ENCODE data around the gene NIPBL.
"Not testable (repeated sequence)": the region's sequence is repeated elsewhere in the genome, so short reads cannot be mapped to it uniquely, and the experiment has no call there.

NIPBL gene

GRCh38 chr5:37077146-37077545 lies 200.6 kb downstream of the NIPBL start:
- no peak for FAIRE-seq
- DNase-seq (ENCODE audit: insufficient read length, low spot score): no peak

GRCh38 chr5:37080697-37081096 lies 204.1 kb downstream of the NIPBL start:
- FAIRE-seq (no peak), DNase-seq (ENCODE audit: insufficient read length, low spot score) (no peak)

- not testable (repeated sequence) for FAIRE-seq; DNase-seq (ENCODE audit: insufficient read length, low spot score)
Observed at GRCh38 chr5:37082977-37083376, 206.4 kb downstream of the NIPBL start.

GRCh38 chr5:37086026-37086425 lies 209.5 kb downstream of the NIPBL start:
- DNase-seq (ENCODE audit: insufficient read length, low spot score): not testable (repeated sequence)

GRCh38 chr5:37086466-37087173 lies 210.1 kb downstream of the NIPBL start:
- FAIRE-seq (no peak), DNase-seq (ENCODE audit: insufficient read length, low spot score) (no peak)

More at GRCh38 chr5:37086026-37086425, 209.5 kb downstream of the NIPBL start:
- FAIRE-seq: not testable (repeated sequence)

GRCh38 chr5:37088009-37088408 lies 211.4 kb downstream of the NIPBL start:
- no peak for FAIRE-seq
- no peak for DNase-seq (ENCODE audit: insufficient read length, low spot score)

GRCh38 chr5:37090123-37090726 lies 213.7 kb downstream of the NIPBL start:
- FAIRE-seq (no peak), DNase-seq (ENCODE audit: insufficient read length, low spot score) (no peak)

GRCh38 chr5:37090781-37091180 lies 214.2 kb downstream of the NIPBL start:
- no peak for FAIRE-seq

GRCh38 chr5:37093795-37094194 lies 217.2 kb downstream of the NIPBL start:
- FAIRE-seq; DNase-seq (ENCODE audit: insufficient read length, low spot score): not testable (repeated sequence)

More at GRCh38 chr5:37090781-37091180, 214.2 kb downstream of the NIPBL start:
- DNase-seq (ENCODE audit: insufficient read length, low spot score): no peak

- DNase-seq (ENCODE audit: insufficient read length, low spot score); FAIRE-seq: not testable (repeated sequence)
Observed at GRCh38 chr5:37099267-37099666, 222.7 kb downstream of the NIPBL start.

- DNase-seq (ENCODE audit: insufficient read length, low spot score) (no peak), FAIRE-seq (no peak)
Observed at GRCh38 chr5:37103302-37103701, 226.7 kb downstream of the NIPBL start.

- no peak for DNase-seq (ENCODE audit: insufficient read length, low spot score)
- FAIRE-seq: no peak
Observed at GRCh38 chr5:37109338-37109737, 232.8 kb downstream of the NIPBL start.

- FAIRE-seq (no peak), DNase-seq (ENCODE audit: insufficient read length, low spot score) (no peak)
Observed at GRCh38 chr5:37110135-37110534, 233.6 kb downstream of the NIPBL start.

GRCh38 chr5:37111426-37112382 lies 235.1 kb downstream of the NIPBL start:
- DNase-seq (ENCODE audit: insufficient read length, low spot score): peak; percentile 52
- peak; percentile 94 for FAIRE-seq

- FAIRE-seq: peak; percentile 73
Observed at GRCh38 chr5:37112383-37112991, 235.9 kb downstream of the NIPBL start.

More at GRCh38 chr5:37112383-37112991, 235.9 kb downstream of the NIPBL start:
- DNase-seq (ENCODE audit: insufficient read length, low spot score): no peak
